Measurements from ENCODE around the gene SDHC.
A peak's percentile ranks its signal among the peaks of the same experiment; 100 is the strongest.

SDHC gene

DNA sequence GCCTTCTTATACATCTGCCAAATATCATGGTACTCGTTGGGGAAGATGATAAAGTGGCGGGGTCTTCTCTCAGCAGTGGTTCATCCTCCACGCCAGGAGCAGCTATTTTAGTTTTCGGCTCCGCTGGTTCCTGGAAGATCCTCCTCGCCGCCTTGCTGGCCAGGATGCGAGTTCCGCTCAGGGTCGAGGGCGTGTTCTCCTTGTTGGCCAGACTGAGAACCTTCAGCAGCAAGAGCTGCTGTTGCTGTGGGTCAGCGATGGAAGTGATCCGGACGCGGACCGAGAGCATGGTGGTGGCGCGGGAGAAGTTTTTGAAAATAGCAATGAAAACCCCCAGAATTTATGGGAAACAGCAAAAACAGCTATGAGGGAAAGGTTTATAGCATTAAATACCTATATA, 64.9 kb downstream of the SDHC start:
- TF ChIP-seq RAD21 (IDR thresholded peaks at IDR 0.05; ENCODE audit: low read depth) (no peak), ZBTB7A (IDR thresholded peaks at IDR 0.05; ENCODE audit: low read depth) (no peak)

DNA sequence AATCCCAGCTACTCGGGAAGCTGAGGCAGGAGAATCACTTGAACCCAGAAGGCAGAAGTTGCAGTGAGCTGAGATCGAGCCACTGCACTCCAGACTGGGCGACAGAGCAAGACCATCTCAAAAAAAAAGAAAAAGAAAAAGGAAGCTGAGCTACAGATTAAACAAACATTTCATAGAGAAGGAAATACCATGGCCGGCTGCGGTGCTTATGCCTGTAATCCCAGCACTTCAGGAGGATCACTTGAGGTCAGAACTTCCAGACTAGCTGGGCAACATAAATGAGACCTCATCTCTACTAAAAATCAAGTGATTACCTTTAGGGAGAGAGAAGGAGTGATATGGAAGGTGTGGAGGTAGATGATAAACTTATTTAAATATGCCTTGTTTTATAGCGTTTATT, 67.5 kb downstream of the SDHC start:
- no peak for TF ChIP-seq EGR1 (IDR thresholded peaks at IDR 0.05)

DNA sequence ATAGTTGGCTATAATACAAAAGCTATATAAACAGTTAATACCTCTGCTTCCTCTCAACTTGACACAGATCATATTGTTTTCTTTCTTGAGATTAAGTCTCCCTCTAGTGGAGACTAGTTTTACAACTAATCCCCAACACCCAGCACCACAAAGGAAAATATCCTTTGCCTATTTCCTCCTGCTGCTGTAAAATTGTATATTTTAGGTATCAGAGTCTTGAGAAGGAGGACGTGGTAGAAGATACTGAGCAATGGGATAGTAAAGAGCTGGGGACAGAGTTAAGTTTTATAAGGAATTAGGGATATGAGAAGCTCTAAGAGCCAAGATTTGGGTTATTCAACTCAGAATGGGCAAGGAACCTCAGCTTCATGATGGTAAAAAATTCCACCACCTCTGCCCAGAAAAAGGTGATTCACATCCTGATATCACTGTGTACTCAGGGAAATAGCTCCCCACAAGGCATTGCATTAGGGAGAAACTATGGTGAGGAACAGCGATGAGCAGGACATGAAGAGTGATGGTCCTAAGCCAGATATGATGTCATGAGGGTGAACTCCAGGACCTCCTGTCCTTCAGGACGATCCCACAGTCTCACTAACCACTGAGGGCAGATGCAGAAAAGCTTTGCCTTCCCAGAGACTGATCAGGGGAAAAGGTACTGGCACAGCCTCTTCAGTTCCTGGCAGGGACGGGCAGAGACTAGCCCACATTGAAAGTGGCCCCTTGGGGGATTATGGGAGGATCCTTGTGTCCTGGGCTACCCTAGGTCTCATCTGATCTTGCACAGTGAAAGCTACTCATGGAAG, 68.2 kb downstream of the SDHC start:
- TF ChIP-seq RAD21 (IDR thresholded peaks at IDR 0.05; ENCODE audit: low read depth) = peak; percentile 76
- no peak for TF ChIP-seq CEBPB (IDR thresholded peaks at IDR 0.05)

DNA sequence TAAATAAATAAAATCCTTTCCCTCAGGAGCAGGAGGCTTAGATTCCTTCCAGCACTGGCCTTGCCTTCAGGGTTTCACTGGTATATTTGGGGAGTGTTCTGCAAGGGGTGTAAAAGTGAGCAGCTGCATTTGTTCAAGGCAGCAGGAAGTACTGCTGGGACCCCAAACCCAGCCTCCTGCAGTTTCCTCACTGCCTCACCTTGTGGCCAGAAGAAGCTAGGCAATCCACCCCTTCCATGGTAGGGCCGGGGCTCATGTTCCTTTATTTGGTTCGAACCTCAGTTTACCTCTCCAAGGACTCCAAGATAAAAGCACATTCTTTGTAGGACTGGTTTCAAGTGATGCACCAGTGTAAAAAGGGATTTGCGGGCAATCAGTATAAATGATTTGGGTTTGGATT, 74.5 kb downstream of the SDHC start:
- TF ChIP-seq, protein P1, sequence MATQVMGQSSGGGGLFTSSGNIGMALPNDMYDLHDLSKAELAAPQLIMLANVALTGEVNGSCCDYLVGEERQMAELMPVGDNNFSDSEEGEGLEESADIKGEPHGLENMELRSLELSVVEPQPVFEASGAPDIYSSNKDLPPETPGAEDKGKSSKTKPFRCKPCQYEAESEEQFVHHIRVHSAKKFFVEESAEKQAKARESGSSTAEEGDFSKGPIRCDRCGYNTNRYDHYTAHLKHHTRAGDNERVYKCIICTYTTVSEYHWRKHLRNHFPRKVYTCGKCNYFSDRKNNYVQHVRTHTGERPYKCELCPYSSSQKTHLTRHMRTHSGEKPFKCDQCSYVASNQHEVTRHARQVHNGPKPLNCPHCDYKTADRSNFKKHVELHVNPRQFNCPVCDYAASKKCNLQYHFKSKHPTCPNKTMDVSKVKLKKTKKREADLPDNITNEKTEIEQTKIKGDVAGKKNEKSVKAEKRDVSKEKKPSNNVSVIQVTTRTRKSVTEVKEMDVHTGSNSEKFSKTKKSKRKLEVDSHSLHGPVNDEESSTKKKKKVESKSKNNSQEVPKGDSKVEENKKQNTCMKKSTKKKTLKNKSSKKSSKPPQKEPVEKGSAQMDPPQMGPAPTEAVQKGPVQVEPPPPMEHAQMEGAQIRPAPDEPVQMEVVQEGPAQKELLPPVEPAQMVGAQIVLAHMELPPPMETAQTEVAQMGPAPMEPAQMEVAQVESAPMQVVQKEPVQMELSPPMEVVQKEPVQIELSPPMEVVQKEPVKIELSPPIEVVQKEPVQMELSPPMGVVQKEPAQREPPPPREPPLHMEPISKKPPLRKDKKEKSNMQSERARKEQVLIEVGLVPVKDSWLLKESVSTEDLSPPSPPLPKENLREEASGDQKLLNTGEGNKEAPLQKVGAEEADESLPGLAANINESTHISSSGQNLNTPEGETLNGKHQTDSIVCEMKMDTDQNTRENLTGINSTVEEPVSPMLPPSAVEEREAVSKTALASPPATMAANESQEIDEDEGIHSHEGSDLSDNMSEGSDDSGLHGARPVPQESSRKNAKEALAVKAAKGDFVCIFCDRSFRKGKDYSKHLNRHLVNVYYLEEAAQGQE (IDR thresholded peaks at IDR 0.05; ENCODE audit: low read depth) = no peak
- TF ChIP-seq TEAD4 (IDR thresholded peaks at IDR 0.05) (no peak), YY1 (IDR thresholded peaks at IDR 0.05; ENCODE audit: low read depth) (no peak), NFIC (IDR thresholded peaks at IDR 0.05) (no peak), TCF12 (IDR thresholded peaks at IDR 0.05; ENCODE audit: low read depth) (no peak)

DNA sequence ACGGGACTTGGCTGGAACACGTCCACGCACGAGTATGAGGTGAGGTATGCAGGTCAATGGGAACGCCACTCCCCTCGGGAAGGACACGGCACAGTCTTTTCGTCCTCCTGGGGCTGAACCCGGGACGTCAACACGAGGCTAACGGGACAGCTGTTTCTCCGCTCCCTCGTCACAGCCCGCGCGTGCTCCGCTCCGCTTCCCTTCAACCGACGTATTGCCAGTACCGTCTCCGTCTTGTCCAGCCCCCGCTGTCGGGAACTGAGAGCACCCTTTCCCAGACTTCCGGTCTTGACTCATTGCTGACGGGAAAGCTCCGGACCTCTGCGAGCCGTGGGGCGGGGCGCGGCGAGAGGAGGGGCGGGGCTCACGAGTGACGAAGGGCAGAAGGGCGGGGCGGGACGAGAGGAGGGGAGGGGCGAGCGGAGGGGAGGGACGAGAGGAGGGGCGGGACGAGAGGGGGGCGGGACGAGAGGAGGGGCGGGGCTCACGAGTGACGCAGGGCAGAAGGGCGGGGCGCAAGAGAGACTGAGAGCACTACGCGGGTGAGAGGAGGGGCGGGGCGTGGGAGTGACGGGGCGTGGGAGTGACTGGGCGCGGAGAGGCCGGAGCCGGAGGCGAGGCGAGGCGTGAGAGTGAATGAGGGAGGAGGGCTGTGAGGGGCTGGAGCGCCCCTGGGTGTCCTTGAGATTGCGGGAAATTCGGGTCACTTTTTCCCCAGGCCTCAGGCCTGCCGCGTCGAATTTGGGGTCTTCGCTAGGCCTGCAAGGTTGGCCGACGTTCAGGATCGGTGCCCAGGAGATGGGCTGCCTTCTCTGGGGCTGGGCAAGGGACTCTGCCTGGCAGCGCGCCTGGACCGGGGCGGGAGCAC, 75.7 kb downstream of the SDHC start:
- TF ChIP-seq ZBTB7A (IDR thresholded peaks at IDR 0.05; ENCODE audit: low read depth) (peak; percentile 85), CEBPB (IDR thresholded peaks at IDR 0.05) (no peak), FOXM1 (IDR thresholded peaks at IDR 0.05; ENCODE audit: borderline replicate concordance, low read depth) (no peak), TEAD4 (IDR thresholded peaks at IDR 0.05) (peak; percentile 26; the same call in 1 of the 2 replicates), TAF1 (IDR thresholded peaks at IDR 0.05; ENCODE audit: low read depth) (peak; percentile 48; the same call in 1 of the 2 replicates), TCF12 (IDR thresholded peaks at IDR 0.05; ENCODE audit: low read depth) (no peak), NFIC (IDR thresholded peaks at IDR 0.05) (0 out of 2 replicates have a peak, but pooled peaks have one; percentile 6), RAD21 (IDR thresholded peaks at IDR 0.05; ENCODE audit: low read depth) (no peak), CREB1 (IDR thresholded peaks at IDR 0.05; ENCODE audit: low read depth) (peak; percentile 78), EGR1 (IDR thresholded peaks at IDR 0.05) (peak; percentile 70), YY1 (IDR thresholded peaks at IDR 0.05; ENCODE audit: low read depth) (no peak), EP300 (IDR thresholded peaks at IDR 0.05; ENCODE audit: borderline replicate concordance) (no peak)
- TF ChIP-seq, protein P1 (IDR thresholded peaks at IDR 0.05; ENCODE audit: low read depth) = no peak
- TF ChIP-seq, protein P2, sequence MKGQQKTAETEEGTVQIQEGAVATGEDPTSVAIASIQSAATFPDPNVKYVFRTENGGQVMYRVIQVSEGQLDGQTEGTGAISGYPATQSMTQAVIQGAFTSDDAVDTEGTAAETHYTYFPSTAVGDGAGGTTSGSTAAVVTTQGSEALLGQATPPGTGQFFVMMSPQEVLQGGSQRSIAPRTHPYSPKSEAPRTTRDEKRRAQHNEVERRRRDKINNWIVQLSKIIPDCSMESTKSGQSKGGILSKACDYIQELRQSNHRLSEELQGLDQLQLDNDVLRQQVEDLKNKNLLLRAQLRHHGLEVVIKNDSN (IDR thresholded peaks at IDR 0.05) = peak; percentile 31; the same call in 1 of the 2 replicates
- TF ChIP-seq, protein P3, sequence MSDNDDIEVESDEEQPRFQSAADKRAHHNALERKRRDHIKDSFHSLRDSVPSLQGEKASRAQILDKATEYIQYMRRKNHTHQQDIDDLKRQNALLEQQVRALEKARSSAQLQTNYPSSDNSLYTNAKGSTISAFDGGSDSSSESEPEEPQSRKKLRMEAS (IDR thresholded peaks at IDR 0.05) = peak; percentile 94

DNA sequence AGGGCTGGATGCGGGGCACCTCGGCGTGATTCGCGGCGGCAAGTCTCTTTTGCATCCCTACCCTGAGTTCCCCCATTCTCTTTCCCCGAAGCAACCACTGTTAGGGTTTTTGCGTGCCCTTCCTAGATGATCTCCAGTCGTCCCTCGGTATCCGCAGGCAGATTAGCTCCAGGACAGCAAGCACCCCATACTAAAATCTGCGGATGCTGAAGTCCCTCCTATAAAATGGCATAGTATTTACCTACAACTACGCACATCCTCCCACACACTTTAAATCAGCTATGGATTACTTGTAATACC, 76.3 kb downstream of the SDHC start:
- TF ChIP-seq ZBTB7A (IDR thresholded peaks at IDR 0.05; ENCODE audit: low read depth) = no peak
- TF ChIP-seq EP300 (IDR thresholded peaks at IDR 0.05; ENCODE audit: borderline replicate concordance) = no peak
- TF ChIP-seq, protein P1 (IDR thresholded peaks at IDR 0.05; ENCODE audit: low read depth) = no peak
- TF ChIP-seq FOXM1 (IDR thresholded peaks at IDR 0.05; ENCODE audit: borderline replicate concordance, low read depth) = no peak
- TF ChIP-seq NFIC (IDR thresholded peaks at IDR 0.05) = no peak
- TF ChIP-seq TAF1 (IDR thresholded peaks at IDR 0.05; ENCODE audit: low read depth) = no peak
- no peak for TF ChIP-seq CREB1 (IDR thresholded peaks at IDR 0.05; ENCODE audit: low read depth)
- TF ChIP-seq TEAD4 (IDR thresholded peaks at IDR 0.05) = no peak
- no peak for TF ChIP-seq CEBPB (IDR thresholded peaks at IDR 0.05)
- no peak for TF ChIP-seq YY1 (IDR thresholded peaks at IDR 0.05; ENCODE audit: low read depth)
